Heart right ventricle (tissue), 16 donors: ENCODE measurements around the gene ENO2. TPM values are rescaled to one million over a fixed set of nuclear protein-coding genes. Genes with fewer than 3 reads are reported as not detected.
"Not testable (repeated sequence)": the region's sequence is repeated elsewhere in the genome, so short reads cannot be mapped to it uniquely, and the experiment has no call there.

Experiments used
- ATAC-seq, 8 donors: fragments of 200-7000 bp; cut with Tn5 transposase; one replicate each; pipeline ENCODE4 v1.9.1; 2020; ENCODE audit warnings: mild to moderate bottlenecking in 8 of 8, moderate library complexity in 8 of 8, moderate number of reproducible peaks in 1 of 8
- DNase-seq, 2 donors: peaks; one replicate each; pipeline ENCODE4 v3.0.0-alpha.2; 2020
- H3K27ac ChIP-seq, 10 donors: fragments of 200-600 bp; sonication (generic) in 2 of 10; one replicate each; pipeline versions ENCODE4 v1.5.0 to v1.8.0; 2020 to 2022; ENCODE audit warnings: mild to moderate bottlenecking in 3 of 10
- H3K27me3 ChIP-seq, 7 donors: fragments of 200-600 bp; one replicate each; pipeline ENCODE4 v1.8.0; 2021 to 2022; ENCODE audit warnings: mild to moderate bottlenecking in 2 of 7
- H3K36me3 ChIP-seq, 9 donors: fragments of 200-600 bp; sonication (generic) in 1 of 9; one replicate each; pipeline versions ENCODE4 v1.5.0 to v1.8.0; 2020 to 2022; ENCODE audit warnings: mild to moderate bottlenecking in 2 of 9
- H3K4me1 ChIP-seq, 9 donors: fragments of 200-600 bp; sonication (generic) in 1 of 9; one replicate each; pipeline versions ENCODE4 v1.5.0 to v1.8.0; 2020 to 2022; ENCODE audit warnings: mild to moderate bottlenecking in 4 of 9
- H3K4me3 ChIP-seq, 10 donors: fragments of 200-600 bp; sonication (generic) in 2 of 10; one replicate each; pipeline versions ENCODE4 v1.5.0 to v1.8.0; 2020 to 2022; ENCODE audit warnings: mild to moderate bottlenecking in 7 of 10, moderate library complexity in 2 of 10
- H3K9me3 ChIP-seq, 11 donors: fragments of 200-600 bp in 10 of 11; sonication (generic) in 2 of 11; one replicate each; pipeline versions ENCODE4 v1.5.0 to v1.8.0; 2013 to 2022; ENCODE audit warnings: mild to moderate bottlenecking in 2 of 11, control low read depth in 1 of 11, moderate library complexity in 1 of 11
- WGBS, 2 donors: extraction: QIAGEN DNeasy Blood & Tissue Kit; methylation state at CpG; one replicate each; pipeline ENCODE4 v1.1.7; 2013; ENCODE audit warnings: inconsistent platforms in 1 of 2; 5-methylcytosine and 5-hydroxymethylcytosine counted together
- intact Hi-C, 10 donors: fragments of 100-400 bp; cut with DNase I; formaldehyde crosslinking; loops; one replicate each; pipeline versions ENCODE4 v1.11.1 to v1.14.2; 2022
- polyA plus RNA-seq, 2 donors: library from polyadenylated mRNA; stranded (reverse); fragments of 200-250 nt; gene quantifications; one replicate each; pipeline ENCODE4 v1.2.3, GENCODE V29; 2013
- total RNA-seq, 10 donors: library from RNA; stranded (reverse); fragmentation: NEBNext Ultra II Directional in 3 of 10; extraction: Animal tissue kit (Norgen Biotek cat#: 25700) in 3 of 10; gene quantifications; one replicate each; pipeline versions ENCODE4 v1.2.1 to v1.2.4, GENCODE V29; 2021 to 2023
- TF ChIP-seq, protein P1 (sequence below), 9 donors: fragments of 200-600 bp; sonication (generic) in 2 of 9; IDR thresholded peaks; one replicate each; pipeline versions ENCODE4 v1.5.0 to v1.8.0; 2021 to 2022; ENCODE audit warnings: antibody characterized with exemption in 9 of 9, mild to moderate bottlenecking in 5 of 9, moderate library complexity in 1 of 9
- donor health status: Arrhythmogenic right ventricular cardiomyopathy.
- donor health status: ischemic (EF 13 %, LVEDD 7.1; RV severe dilation, severe dysfunction).
- donor health status: healthy with polysubstance abuse.
- donor health status: DM: no; HTN: yes; CAD: no.
- donor health status: DM: no; HTN: no; CAD: no.
- donor health status: ischemic (EF 25% LVEDD 6.9; RV normal size, moderate dysfunction).
- donor health status: ischemic (EF 25% LVEDD 5.7; RV mildly dilated, moderate dysfunction).
- donor health status: healthy.
- donor health status: DM: yes; HTN: yes; CAD: no.
- donor health status: Ischemic cardiomyopathy.
- donor health status: ischemic (EF 35%, LVEDD 5.7; RV mildly dilated, moderate dysfunction).
- donor health status: nonischemic (EF 11% LVEDD 7.7; RV severe dilation, severe dysfunction).
- donor health status: DM: yes; HTN: yes; CAD: no.
- donor health status: PGD.
- donor health status: ischemic (EF 29% LVEDD 5.4; RV normal size, mild dysfunction).
- donor health status: nonischemic (EF 23%, LVEDD 6.1; RV moderate dilation, normal function).

Gene ENO2
- total and polyA plus RNA-seq, 12 donors = 6.3 to 68.4 (median 16.7) TPM

DNA sequence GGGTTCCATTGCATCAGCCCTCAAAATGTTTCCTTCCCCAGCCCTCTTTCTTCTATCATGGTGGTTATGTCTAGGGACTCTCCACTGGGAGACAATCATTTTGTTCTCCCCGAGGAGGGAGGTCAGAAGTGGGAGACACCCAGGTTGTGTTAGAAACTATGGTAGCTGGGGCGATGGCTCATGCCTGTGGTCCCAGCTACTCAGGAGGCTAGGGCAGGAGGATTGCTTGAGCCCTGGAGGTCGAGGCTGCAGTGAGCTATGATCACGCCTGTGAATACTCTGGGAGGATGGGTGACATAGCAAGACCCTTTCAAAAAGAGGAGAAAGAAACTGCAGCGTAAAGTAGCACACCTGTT is 22.8 kb upstream of the ENO2 start:
- intact Hi-C loops = loop anchor here in 2 of 10 donors (2.0 kb wide), 1 partner anchor 19 kb away; the partner anchor contains the start of gene SPSB2 (in 2 of the 2)
- peak in 6 of 8 donors; percentile 1 to 26 (median 8) for ATAC-seq

DNA sequence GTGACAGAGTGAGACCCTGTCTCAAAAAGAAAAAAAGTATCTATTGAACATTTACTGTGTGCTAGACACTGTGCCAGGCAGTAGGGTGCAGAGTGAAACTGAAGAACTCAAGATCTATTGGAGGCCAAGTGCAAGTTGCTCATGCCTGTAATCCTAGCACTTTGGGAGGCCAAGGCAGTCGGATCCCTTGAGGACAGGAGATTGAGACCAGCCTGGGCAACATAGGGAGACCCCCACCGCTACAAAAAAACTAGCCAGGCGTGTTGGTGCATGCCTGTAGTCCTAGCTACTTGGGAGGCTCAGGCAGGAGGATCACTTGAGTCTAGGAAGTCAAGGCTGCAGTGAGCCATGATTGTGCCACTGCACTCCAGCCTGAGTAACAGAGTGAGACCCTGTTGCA is 21.7 kb upstream of the ENO2 start:
- H3K36me3 ChIP-seq, H3K27me3 ChIP-seq, H3K27ac ChIP-seq, intact Hi-C loops, H3K9me3 ChIP-seq, ATAC-seq, DNase-seq, H3K4me3 ChIP-seq: not testable (repeated sequence)
- 92 to 94% methylated on average over 3 of the region's 3 CpGs for WGBS, 2 donors
- peaks cover 0 to 18% (median 11%) of the 10 kb centered on the region in 9 donors for H3K4me1 ChIP-seq

More for the DNA sequence above, 22.8 kb upstream of the ENO2 start:
- no peaks in the 10 kb centered on the region for H3K9me3 ChIP-seq
- peaks cover 0 to 22% (median 11%) of the 10 kb centered on the region in 9 donors for H3K4me1 ChIP-seq
- H3K36me3 ChIP-seq = peaks cover 0 to 4% (median 0%) of the 10 kb centered on the region in 9 donors
- H3K27me3 ChIP-seq = no peaks in the 10 kb centered on the region
- DNase-seq = no peak
- TF ChIP-seq, protein P1, sequence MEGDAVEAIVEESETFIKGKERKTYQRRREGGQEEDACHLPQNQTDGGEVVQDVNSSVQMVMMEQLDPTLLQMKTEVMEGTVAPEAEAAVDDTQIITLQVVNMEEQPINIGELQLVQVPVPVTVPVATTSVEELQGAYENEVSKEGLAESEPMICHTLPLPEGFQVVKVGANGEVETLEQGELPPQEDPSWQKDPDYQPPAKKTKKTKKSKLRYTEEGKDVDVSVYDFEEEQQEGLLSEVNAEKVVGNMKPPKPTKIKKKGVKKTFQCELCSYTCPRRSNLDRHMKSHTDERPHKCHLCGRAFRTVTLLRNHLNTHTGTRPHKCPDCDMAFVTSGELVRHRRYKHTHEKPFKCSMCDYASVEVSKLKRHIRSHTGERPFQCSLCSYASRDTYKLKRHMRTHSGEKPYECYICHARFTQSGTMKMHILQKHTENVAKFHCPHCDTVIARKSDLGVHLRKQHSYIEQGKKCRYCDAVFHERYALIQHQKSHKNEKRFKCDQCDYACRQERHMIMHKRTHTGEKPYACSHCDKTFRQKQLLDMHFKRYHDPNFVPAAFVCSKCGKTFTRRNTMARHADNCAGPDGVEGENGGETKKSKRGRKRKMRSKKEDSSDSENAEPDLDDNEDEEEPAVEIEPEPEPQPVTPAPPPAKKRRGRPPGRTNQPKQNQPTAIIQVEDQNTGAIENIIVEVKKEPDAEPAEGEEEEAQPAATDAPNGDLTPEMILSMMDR (IDR thresholded peaks at IDR 0.05) = no peak
- WGBS, 2 donors = 87% methylated on average over 5 of the region's 5 CpGs
- peak overlapping the region; percentile 15 to 63 (median 53) for H3K4me3 ChIP-seq
- H3K27ac ChIP-seq = peak overlapping the region; percentile 73 to 94 (median 90)

DNA sequence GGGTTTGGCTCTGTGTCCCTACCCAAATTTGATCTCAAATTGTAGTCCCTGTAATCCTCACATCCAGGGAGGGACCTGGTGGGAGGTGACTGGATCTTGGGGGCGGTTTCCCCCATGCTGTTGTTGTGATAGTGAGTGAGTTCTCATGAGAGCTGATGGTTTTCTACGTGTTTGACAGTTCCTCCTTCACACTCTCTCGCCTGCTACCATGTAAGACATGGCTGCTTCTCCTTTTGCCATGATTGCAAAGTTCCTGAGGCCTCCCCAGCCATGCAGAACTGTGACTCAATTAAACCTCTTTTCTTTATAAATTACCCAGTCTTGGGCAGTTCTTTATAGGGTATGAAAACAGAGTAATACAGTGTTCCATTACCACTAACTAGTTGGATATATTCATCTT is 20.1 kb upstream of the ENO2 start:
- no peaks in the 10 kb centered on the region for H3K36me3 ChIP-seq
- no peak for DNase-seq
- TF ChIP-seq, protein P1 (IDR thresholded peaks at IDR 0.05) = no peak
- WGBS, 2 donors = 84 to 85% methylated on average over 3 of the region's 3 CpGs
- no peaks in the 10 kb centered on the region for H3K27me3 ChIP-seq
- no peak for ATAC-seq
- H3K27ac ChIP-seq = no peak overlapping the region
- no peak overlapping the region for H3K4me3 ChIP-seq
- peaks cover 0 to 19% (median 13%) of the 10 kb centered on the region in 9 donors for H3K4me1 ChIP-seq
- intact Hi-C loops = no loop called here
- no peaks in the 10 kb centered on the region for H3K9me3 ChIP-seq

DNA sequence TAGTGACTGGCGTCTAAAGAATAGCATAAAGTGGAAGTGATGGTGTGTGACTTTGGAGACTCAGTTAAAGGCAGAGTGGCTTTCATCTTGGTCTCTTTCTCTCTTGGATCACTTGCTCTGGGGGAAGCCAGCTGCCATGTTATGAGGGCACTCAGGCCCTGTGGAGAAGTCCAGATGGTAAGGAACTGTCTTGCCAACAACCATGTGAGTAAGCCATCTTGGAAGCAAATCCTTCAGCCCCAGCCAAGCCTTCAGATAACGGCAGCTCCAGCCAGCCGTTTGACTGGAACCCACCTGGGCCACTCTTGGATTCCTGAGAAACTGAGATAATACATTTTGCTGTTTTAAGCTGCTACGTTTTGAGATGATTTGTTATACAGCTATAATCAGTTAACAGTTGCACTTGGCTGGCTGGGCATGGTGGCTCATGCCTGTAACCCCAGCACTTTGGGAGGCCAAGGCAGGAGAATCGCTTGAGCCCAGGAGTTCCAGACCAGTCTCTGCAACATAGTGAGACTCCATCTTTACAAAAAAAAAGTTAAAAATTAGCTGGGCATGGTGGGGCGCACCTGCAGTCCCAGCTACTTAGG is 17.4 kb upstream of the ENO2 start:
- DNase-seq = no peak
- H3K9me3 ChIP-seq = no peaks in the 10 kb centered on the region
- TF ChIP-seq, protein P1 (IDR thresholded peaks at IDR 0.05) = no peak
- no peaks in the 10 kb centered on the region for H3K36me3 ChIP-seq
- peaks cover 0 to 13% (median 5%) of the 10 kb centered on the region in 9 donors for H3K4me1 ChIP-seq
- 79 to 81% methylated on average over 6 of the region's 6 CpGs for WGBS, 2 donors
- no peak overlapping the region for H3K27ac ChIP-seq
- intact Hi-C loops = no loop called here
- no peaks in the 10 kb centered on the region for H3K27me3 ChIP-seq
- H3K4me3 ChIP-seq = no peak overlapping the region
- no peak for ATAC-seq

DNA sequence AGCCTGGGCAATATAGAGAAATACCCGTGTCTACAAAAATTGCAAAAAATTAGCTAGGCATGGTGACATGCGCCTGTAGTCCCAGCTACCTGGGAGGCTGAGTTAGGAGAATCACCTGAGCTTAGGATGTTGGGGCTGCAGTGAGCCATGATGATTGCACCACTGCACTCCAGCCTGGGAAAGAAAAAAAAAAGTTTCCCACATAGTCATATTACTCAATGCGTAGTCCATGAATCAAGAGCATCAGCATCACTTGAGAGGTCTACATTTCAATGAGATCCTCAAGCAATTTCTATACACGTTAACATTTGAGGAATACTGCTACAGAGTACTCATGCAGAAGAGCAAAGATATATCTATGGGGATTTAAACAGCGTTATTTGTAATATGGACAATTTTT is 15.0 kb upstream of the ENO2 start:
- Histone ChIP-seq H3K4me1 (peaks cover 0 to 18% (median 11%) of the 10 kb centered on the region in 9 donors), H3K4me3 (no peak overlapping the region), H3K27me3 (no peaks in the 10 kb centered on the region), H3K36me3 (no peaks in the 10 kb centered on the region), H3K27ac (no peak overlapping the region), H3K9me3 (no peaks in the 10 kb centered on the region)
- 73 to 89% methylated on average over 5 of the region's 5 CpGs for WGBS, 2 donors
- no peak for DNase-seq
- no peak for ATAC-seq
- TF ChIP-seq, protein P1 (IDR thresholded peaks at IDR 0.05) = no peak
- intact Hi-C loops = no loop called here
